SK-N-SH (cell line): Measurements from ENCODE around the gene GPR12. TPM values are rescaled to one million over a fixed set of nuclear protein-coding genes. Genes with fewer than 3 reads are reported as not detected.

Experiments used
- CTCF ChIA-PET: fragments of 300-600, 350-600 bp; formaldehyde crosslinking; extraction: SDS; loops from one replicate; lab custom pipeline; 2021; lab: Yijun Ruan, JAX
- POLR2A ChIA-PET: fragments of 350-600 bp; sonication (Branson Sonifier 250); formaldehyde crosslinking; extraction: SDS; loops from one replicate; lab custom pipeline; 2020; ENCODE audit warnings: antibody characterized with exemption, inconsistent platforms; lab: Yijun Ruan, JAX
- DNase-seq: peaks from one replicate; pipeline ENCODE4 v3.0.0; 2012
- H2AFZ ChIP-seq: fragments of 200-600 bp; sonication (generic); 2 replicates; pipeline ENCODE4 v1.8.1; 2016; ENCODE audit warnings: antibody characterized with exemption, mild to moderate bottlenecking, low read depth
- H3F3A ChIP-seq: fragments of 200-600 bp; sonication (generic); replicated peaks from 2 replicates; pipeline ENCODE3; 2016; ENCODE audit warnings: antibody characterized with exemption, mild to moderate bottlenecking; ENCODE audit not compliant: insufficient read depth
- H3K27ac ChIP-seq, 2 experiments: fragments of 200-500 bp in 1 of 2; fragments of 200-600 bp in 1 of 2; sonication (Bioruptor generic) in 1 of 2; sonication (generic), shearing (Covaris generic) in 1 of 2; 2 replicates each; pipeline versions ENCODE4 v1.5.1 to v1.6.1; 2014 to 2016; ENCODE audit warnings: low read depth in 2 of 2, inconsistent platforms in 1 of 2, low read length in 1 of 2, mild to moderate bottlenecking in 1 of 2, mixed read lengths in 1 of 2
- H3K27me3 ChIP-seq: fragments of 200-600 bp; sonication (generic), shearing (Covaris generic); 2 replicates; pipeline ENCODE4 v1.6.1; 2016; ENCODE audit warnings: mixed run types; ENCODE audit not compliant: insufficient read depth
- H3K36me3 ChIP-seq, 2 experiments: fragments of 200-500 bp in 1 of 2; fragments of 200-600 bp in 1 of 2; sonication (Bioruptor generic) in 1 of 2; sonication (generic) in 1 of 2; replicated peaks in 1 of 2; 2 replicates each; pipeline versions ENCODE3 to v1.5.1; 2014 to 2016; ENCODE audit warnings: low read length in 1 of 2, mild to moderate bottlenecking in 1 of 2; ENCODE audit not compliant: insufficient read depth in 2 of 2, control insufficient read depth in 1 of 2
- H3K4me1 ChIP-seq, 2 experiments: fragments of 200-500 bp in 1 of 2; fragments of 200-600 bp in 1 of 2; sonication (Bioruptor generic) in 1 of 2; sonication (generic), shearing (Covaris generic) in 1 of 2; 2 replicates each; pipeline versions ENCODE4 v1.5.1 to v1.6.1; 2014 to 2016; ENCODE audit warnings: low read depth in 1 of 2, low read length in 1 of 2, mixed run types in 1 of 2; ENCODE audit not compliant: insufficient read depth in 2 of 2, control insufficient read depth in 1 of 2
- H3K4me2 ChIP-seq: fragments of 200-600 bp; sonication (generic), shearing (Covaris generic); 2 replicates; pipeline ENCODE4 v1.6.1; 2017; ENCODE audit warnings: mixed run types
- H3K4me3 ChIP-seq, 2 experiments: fragments of 200-500 bp in 1 of 2; fragments of 200-600 bp in 1 of 2; sonication (Bioruptor generic) in 1 of 2; sonication (generic), shearing (Covaris generic) in 1 of 2; 2 replicates each; pipeline versions ENCODE4 v1.5.1 to v1.8.1; 2014 to 2016; ENCODE audit warnings: low read depth in 2 of 2, inconsistent platforms in 1 of 2, low read length in 1 of 2, mild to moderate bottlenecking in 1 of 2, mixed read lengths in 1 of 2, moderate library complexity in 1 of 2
- H3K79me2 ChIP-seq: fragments of 200-600 bp; sonication (generic); 2 replicates; pipeline ENCODE4 v1.8.1; 2017; ENCODE audit warnings: mild to moderate bottlenecking; ENCODE audit not compliant: insufficient read depth
- H3K9ac ChIP-seq: fragments of 200-600 bp; sonication (generic); 2 replicates; pipeline ENCODE4 v1.6.1; 2017; ENCODE audit warnings: mixed run types
- H3K9me2 ChIP-seq: fragments of 200-600 bp; sonication (generic); 2 replicates; pipeline ENCODE4 v1.6.1; 2017; ENCODE audit warnings: mixed run types
- H3K9me3 ChIP-seq: fragments of 200-600 bp; sonication (generic); 2 replicates; pipeline ENCODE4 v1.6.1; 2017; ENCODE audit warnings: mixed run types, mild to moderate bottlenecking, moderate library complexity
- H4K20me1 ChIP-seq: fragments of 200-600 bp; sonication (generic); 2 replicates; pipeline ENCODE4 v1.6.1; 2017; ENCODE audit warnings: mild to moderate bottlenecking, mixed run types; ENCODE audit not compliant: insufficient read depth
- FOSL2 ChIP-seq: IDR thresholded peaks from 2 replicates; pipeline ENCODE4 v1.4.0; 2012; ENCODE audit warnings: low read depth, mild to moderate bottlenecking, moderate library complexity, borderline replicate concordance
- FOXJ3 ChIP-seq: sonication (generic); formaldehyde crosslinking; IDR thresholded peaks from 2 replicates; pipeline ENCODE4 v1.5.1; 2020; ENCODE audit warnings: mild to moderate bottlenecking, missing genetic modification reagents
- GATA2 ChIP-seq: sonication (generic); formaldehyde crosslinking; IDR thresholded peaks from 2 replicates; pipeline ENCODE4 v1.5.0; 2020; ENCODE audit warnings: mild to moderate bottlenecking, missing genetic modification reagents
- MXI1 ChIP-seq: IDR thresholded peaks from 2 replicates; pipeline ENCODE4 v1.6.1; 2012; ENCODE audit warnings: mild to moderate bottlenecking, low read depth, low read length, improper control_type of control experiment
- RCOR1 ChIP-seq: fragments of 150-350 bp; IDR thresholded peaks from 2 replicates; pipeline ENCODE4 v1.6.1; 2017; ENCODE audit warnings: antibody characterized with exemption, low read length
- SIN3A ChIP-seq: IDR thresholded peaks from 2 replicates; pipeline ENCODE4 v1.6.1; 2012; ENCODE audit warnings: low read depth, mild to moderate bottlenecking, low read length, moderate library complexity, borderline replicate concordance
- TCF12 ChIP-seq: IDR thresholded peaks from 2 replicates; pipeline ENCODE4 v1.4.0; 2012
- TEAD4 ChIP-seq: IDR thresholded peaks from 2 replicates; pipeline ENCODE4 v1.4.0; 2012; ENCODE audit warnings: mild to moderate bottlenecking, borderline replicate concordance; ENCODE audit not compliant: insufficient read depth
- YY1 ChIP-seq: IDR thresholded peaks from 2 replicates; pipeline ENCODE4 v1.4.0; 2012; ENCODE audit warnings: low read depth, mild to moderate bottlenecking
- WGBS: methylation state at CpG from one replicate; pipeline ENCODE4 v1.1.6; 2017; ENCODE audit warnings: low lambda C conversion rate; 5-methylcytosine and 5-hydroxymethylcytosine counted together
- polyA plus RNA-seq, 3 experiments: library from polyadenylated mRNA; depleted of rRNA; stranded (reverse); fragments of >200 nt; gene quantifications; 2 replicates each; pipeline ENCODE4 v1.2.3, GENCODE V29; 2012
- TF ChIP-seq, protein P1 (sequence below): IDR thresholded peaks from 2 replicates; pipeline ENCODE4 v1.4.0; 2012; ENCODE audit warnings: low read depth
- TF ChIP-seq, protein P2 (sequence below): fragments of 150-350 bp; IDR thresholded peaks from 2 replicates; pipeline ENCODE4 v1.6.1; 2016; ENCODE audit warnings: mild to moderate bottlenecking, low read depth, low read length
- TF ChIP-seq, protein P3 (sequence below): fragments of 150-350 bp; IDR thresholded peaks from 2 replicates; pipeline ENCODE4 v1.6.1; 2017; ENCODE audit warnings: antibody characterized with exemption, low read length, low read depth, borderline replicate concordance
- TF ChIP-seq, protein P4 (sequence below): IDR thresholded peaks from 2 replicates; pipeline ENCODE4 v1.4.0; 2012; ENCODE audit warnings: low read depth, borderline replicate concordance
- TF ChIP-seq, protein P5 (sequence below): IDR thresholded peaks from 2 replicates; pipeline ENCODE4; 2012
- TF ChIP-seq, protein P6 (sequence below): IDR thresholded peaks from 2 replicates; pipeline ENCODE4 v1.6.1; 2012; ENCODE audit warnings: mild to moderate bottlenecking, low read depth, low read length, moderate library complexity

Gene GPR12
- polyA plus RNA-seq, 1 of the 3 experiments (the other 2 are of a cell fraction) = not detected

DNA sequence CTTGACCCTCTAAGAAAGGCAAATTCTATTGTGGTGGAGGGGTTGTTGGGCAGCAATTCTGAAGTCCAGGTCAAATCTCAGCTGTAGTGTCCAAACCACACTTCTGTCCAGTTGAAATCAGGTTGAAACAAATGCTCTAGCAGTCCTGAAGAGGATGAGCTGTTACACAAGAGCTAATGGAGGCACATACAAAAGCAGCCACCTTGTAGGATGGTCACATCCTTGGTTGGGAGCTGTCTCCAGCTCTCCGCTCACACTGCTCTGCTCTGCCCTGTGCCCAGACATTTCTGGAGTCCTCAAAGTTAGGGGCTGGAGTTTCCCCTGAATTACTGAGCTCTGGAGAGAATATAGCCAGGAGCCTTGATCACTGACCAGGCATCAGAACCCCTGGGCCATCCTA lies 47.2 kb downstream of the GPR12 start:
- H3K4me2 ChIP-seq = no peak overlapping the region
- WGBS = 83% methylated on average over 1 of the region's 1 CpG
- H3K9me2 ChIP-seq = no peaks in the 10 kb centered on the region
- ChIA-PET POLR2A (no interaction called here), CTCF (interaction anchor here (1.3 to 2.6 kb wide), 4 partner anchors 11 to 217 kb away, joined by 5 to 21 read pairs (median 8); no protein-coding TSS in a partner anchor)
- no peak overlapping the region for H3K9ac ChIP-seq
- TF ChIP-seq, protein P1, sequence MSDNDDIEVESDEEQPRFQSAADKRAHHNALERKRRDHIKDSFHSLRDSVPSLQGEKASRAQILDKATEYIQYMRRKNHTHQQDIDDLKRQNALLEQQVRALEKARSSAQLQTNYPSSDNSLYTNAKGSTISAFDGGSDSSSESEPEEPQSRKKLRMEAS = no peak
- TF ChIP-seq TEAD4 = no peak
- TF ChIP-seq MXI1 = no peak
- no peak for TF ChIP-seq FOXJ3 (CRISPR knock-in tag)
- no peak for TF ChIP-seq GATA2
- TF ChIP-seq YY1 = no peak
- no peaks in the 10 kb centered on the region for H3K27me3 ChIP-seq
- no peaks in the 10 kb centered on the region for H3F3A ChIP-seq
- H3K9me3 ChIP-seq = no peaks in the 10 kb centered on the region
- no peak for DNase-seq
- no peak overlapping the region for H2AFZ ChIP-seq
- no peaks in the 10 kb centered on the region for H4K20me1 ChIP-seq
- no peak overlapping the region for H3K27ac ChIP-seq
- no peaks in the 10 kb centered on the region for H3K4me1 ChIP-seq
- no peak overlapping the region for H3K4me3 ChIP-seq
- H3K79me2 ChIP-seq = no peaks in the 10 kb centered on the region
- no peaks in the 10 kb centered on the region for H3K36me3 ChIP-seq

DNA sequence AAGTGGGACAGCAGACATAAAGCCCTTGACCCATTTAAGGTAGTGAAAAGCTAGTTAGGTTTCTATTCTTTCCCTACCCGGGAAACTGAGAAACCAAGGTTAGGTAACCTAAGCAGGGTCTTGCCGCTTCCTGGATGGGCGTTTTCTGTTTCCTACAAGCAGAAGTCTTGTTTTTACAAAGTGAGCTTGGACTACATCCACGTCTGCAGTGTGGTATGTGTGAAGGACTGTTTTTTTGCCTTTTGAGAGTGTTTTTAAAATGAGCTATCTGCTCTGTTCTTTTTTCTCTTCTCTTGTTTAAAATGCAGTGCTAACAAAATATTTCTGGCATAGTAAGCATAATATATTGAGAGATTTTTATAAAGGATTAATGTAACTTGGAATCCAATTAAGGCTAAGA lies 49.4 kb downstream of the GPR12 start:
- no peak overlapping the region for H2AFZ ChIP-seq
- WGBS = 30% methylated on average over 4 of the region's 4 CpGs
- no peak for DNase-seq

More for the DNA sequence above, 49.4 kb downstream of the GPR12 start:
- Histone ChIP-seq H3K9me3 (no peaks in the 10 kb centered on the region), H3K79me2 (no peaks in the 10 kb centered on the region), H3K4me2 (no peak overlapping the region), H3F3A (no peaks in the 10 kb centered on the region), H3K27ac (no peak overlapping the region), H3K4me3 (no peak overlapping the region), H4K20me1 (no peaks in the 10 kb centered on the region), H3K9me2 (no peaks in the 10 kb centered on the region), H3K27me3 (no peaks in the 10 kb centered on the region), H3K36me3 (no peaks in the 10 kb centered on the region), H3K9ac (no peak overlapping the region), H3K4me1 (no peaks in the 10 kb centered on the region; a peak in 1 of 4 replicates)
- ChIA-PET POLR2A (no interaction called here), CTCF (interaction anchor here (1.3 to 8.8 kb wide), 4 partner anchors 12 to 235 kb away, joined by 3 to 170 read pairs (median 9); no protein-coding TSS in a partner anchor)
- TF ChIP-seq MXI1 (no peak), TCF12 (no peak), TEAD4 (no peak), FOSL2 (no peak), SIN3A (no peak), RCOR1 (no peak)
- TF ChIP-seq, protein P2, sequence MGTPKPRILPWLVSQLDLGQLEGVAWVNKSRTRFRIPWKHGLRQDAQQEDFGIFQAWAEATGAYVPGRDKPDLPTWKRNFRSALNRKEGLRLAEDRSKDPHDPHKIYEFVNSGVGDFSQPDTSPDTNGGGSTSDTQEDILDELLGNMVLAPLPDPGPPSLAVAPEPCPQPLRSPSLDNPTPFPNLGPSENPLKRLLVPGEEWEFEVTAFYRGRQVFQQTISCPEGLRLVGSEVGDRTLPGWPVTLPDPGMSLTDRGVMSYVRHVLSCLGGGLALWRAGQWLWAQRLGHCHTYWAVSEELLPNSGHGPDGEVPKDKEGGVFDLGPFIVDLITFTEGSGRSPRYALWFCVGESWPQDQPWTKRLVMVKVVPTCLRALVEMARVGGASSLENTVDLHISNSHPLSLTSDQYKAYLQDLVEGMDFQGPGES = no peak
- TF ChIP-seq, protein P3, sequence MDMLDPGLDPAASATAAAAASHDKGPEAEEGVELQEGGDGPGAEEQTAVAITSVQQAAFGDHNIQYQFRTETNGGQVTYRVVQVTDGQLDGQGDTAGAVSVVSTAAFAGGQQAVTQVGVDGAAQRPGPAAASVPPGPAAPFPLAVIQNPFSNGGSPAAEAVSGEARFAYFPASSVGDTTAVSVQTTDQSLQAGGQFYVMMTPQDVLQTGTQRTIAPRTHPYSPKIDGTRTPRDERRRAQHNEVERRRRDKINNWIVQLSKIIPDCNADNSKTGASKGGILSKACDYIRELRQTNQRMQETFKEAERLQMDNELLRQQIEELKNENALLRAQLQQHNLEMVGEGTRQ = no peak
- TF ChIP-seq, protein P4, sequence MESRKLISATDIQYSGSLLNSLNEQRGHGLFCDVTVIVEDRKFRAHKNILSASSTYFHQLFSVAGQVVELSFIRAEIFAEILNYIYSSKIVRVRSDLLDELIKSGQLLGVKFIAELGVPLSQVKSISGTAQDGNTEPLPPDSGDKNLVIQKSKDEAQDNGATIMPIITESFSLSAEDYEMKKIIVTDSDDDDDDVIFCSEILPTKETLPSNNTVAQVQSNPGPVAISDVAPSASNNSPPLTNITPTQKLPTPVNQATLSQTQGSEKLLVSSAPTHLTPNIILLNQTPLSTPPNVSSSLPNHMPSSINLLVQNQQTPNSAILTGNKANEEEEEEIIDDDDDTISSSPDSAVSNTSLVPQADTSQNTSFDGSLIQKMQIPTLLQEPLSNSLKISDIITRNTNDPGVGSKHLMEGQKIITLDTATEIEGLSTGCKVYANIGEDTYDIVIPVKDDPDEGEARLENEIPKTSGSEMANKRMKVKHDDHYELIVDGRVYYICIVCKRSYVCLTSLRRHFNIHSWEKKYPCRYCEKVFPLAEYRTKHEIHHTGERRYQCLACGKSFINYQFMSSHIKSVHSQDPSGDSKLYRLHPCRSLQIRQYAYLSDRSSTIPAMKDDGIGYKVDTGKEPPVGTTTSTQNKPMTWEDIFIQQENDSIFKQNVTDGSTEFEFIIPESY = no peak
- TF ChIP-seq, protein P5, sequence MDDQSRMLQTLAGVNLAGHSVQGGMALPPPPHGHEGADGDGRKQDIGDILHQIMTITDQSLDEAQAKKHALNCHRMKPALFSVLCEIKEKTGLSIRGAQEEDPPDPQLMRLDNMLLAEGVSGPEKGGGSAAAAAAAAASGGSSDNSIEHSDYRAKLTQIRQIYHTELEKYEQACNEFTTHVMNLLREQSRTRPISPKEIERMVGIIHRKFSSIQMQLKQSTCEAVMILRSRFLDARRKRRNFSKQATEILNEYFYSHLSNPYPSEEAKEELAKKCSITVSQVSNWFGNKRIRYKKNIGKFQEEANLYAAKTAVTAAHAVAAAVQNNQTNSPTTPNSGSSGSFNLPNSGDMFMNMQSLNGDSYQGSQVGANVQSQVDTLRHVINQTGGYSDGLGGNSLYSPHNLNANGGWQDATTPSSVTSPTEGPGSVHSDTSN = no peak
- TF ChIP-seq, protein P1 = no peak
- TF ChIP-seq, protein P6, sequence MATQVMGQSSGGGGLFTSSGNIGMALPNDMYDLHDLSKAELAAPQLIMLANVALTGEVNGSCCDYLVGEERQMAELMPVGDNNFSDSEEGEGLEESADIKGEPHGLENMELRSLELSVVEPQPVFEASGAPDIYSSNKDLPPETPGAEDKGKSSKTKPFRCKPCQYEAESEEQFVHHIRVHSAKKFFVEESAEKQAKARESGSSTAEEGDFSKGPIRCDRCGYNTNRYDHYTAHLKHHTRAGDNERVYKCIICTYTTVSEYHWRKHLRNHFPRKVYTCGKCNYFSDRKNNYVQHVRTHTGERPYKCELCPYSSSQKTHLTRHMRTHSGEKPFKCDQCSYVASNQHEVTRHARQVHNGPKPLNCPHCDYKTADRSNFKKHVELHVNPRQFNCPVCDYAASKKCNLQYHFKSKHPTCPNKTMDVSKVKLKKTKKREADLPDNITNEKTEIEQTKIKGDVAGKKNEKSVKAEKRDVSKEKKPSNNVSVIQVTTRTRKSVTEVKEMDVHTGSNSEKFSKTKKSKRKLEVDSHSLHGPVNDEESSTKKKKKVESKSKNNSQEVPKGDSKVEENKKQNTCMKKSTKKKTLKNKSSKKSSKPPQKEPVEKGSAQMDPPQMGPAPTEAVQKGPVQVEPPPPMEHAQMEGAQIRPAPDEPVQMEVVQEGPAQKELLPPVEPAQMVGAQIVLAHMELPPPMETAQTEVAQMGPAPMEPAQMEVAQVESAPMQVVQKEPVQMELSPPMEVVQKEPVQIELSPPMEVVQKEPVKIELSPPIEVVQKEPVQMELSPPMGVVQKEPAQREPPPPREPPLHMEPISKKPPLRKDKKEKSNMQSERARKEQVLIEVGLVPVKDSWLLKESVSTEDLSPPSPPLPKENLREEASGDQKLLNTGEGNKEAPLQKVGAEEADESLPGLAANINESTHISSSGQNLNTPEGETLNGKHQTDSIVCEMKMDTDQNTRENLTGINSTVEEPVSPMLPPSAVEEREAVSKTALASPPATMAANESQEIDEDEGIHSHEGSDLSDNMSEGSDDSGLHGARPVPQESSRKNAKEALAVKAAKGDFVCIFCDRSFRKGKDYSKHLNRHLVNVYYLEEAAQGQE = no peak
